Pancreas (tissue), 10 donors: ENCODE measurements around the gene BGN. TPM values are rescaled to one million over a fixed set of nuclear protein-coding genes. Genes with fewer than 3 reads are reported as not detected.

Experiments
- ATAC-seq, 4 donors: fragments of 200-7000 bp; cut with Tn5 transposase; one replicate each; pipeline versions ENCODE4 v1.8.0 to v1.9.1; 2020; ENCODE audit warnings: mild to moderate bottlenecking in 4 of 4, moderate library complexity in 4 of 4
- DNase-seq, 6 donors: peaks; one replicate each; pipeline ENCODE4 v3.0.0-alpha.2; 2020
- FAIRE-seq: peaks from 2 replicates; lab custom pipeline; 2012; peaks lifted over from hg19 to GRCh38; lab: Jason Lieb, UNC
- H3K27ac ChIP-seq, 4 donors: fragments of 200-600 bp; sonication (generic); 1 replicate in 3 of 4; 2 replicates in 1 of 4; pipeline versions ENCODE4 v1.5.0 to v1.8.0; 2020
- H3K27me3 ChIP-seq, 4 donors: fragments of 200-600 bp; one replicate each; pipeline ENCODE4 v1.8.0; 2021
- H3K36me3 ChIP-seq, 3 donors: fragments of 200-600 bp; sonication (generic) in 1 of 3; one replicate each; pipeline versions ENCODE4 v1.5.0 to v1.8.0; 2020 to 2021
- H3K4me1 ChIP-seq, 3 donors: fragments of 200-600 bp; one replicate each; pipeline ENCODE4 v1.8.0; 2021
- H3K4me3 ChIP-seq, 4 donors: fragments of 200-600 bp; sonication (generic) in 2 of 4; one replicate each; pipeline versions ENCODE4 v1.5.0 to v1.8.0; 2020 to 2021
- H3K9me3 ChIP-seq, 4 donors: fragments of 200-600 bp; one replicate each; pipeline ENCODE4 v1.8.0; 2021
- CTCF ChIP-seq, 4 donors: fragments of 200-600 bp; sonication (generic) in 3 of 4; IDR thresholded peaks; one replicate each; pipeline versions ENCODE4 v1.5.0 to v1.8.0; 2021; ENCODE audit warnings: antibody characterized with exemption in 4 of 4
- WGBS, 2 donors: extraction: QIAGEN DNeasy Blood & Tissue Kit; methylation state at CpG; one replicate each; pipeline ENCODE4 v1.1.7; 2013; 5-methylcytosine and 5-hydroxymethylcytosine counted together
- intact Hi-C, 3 donors: fragments of 100-400 bp; cut with DNase I; formaldehyde crosslinking; loops; one replicate each; pipeline versions ENCODE4 v1.11.1 to v1.14.2; 2022
- polyA plus RNA-seq, 2 donors: library from polyadenylated mRNA; stranded (reverse); fragments of 200-250 nt; gene quantifications; one replicate each; pipeline ENCODE4 v1.2.3, GENCODE V29; 2013
- total RNA-seq, 6 donors: library from RNA; stranded (reverse); fragmentation: NEBNext Ultra II Directional in 4 of 6; extraction: Animal tissue kit (Norgen Biotek cat#: 25700) in 4 of 6; gene quantifications; one replicate each; pipeline versions ENCODE4 v1.2.1 to v1.2.4, GENCODE V29; 2021 to 2023
- donor health status: healthy with polysubstance abuse.
- donor health status: DM: no; HTN: no; CAD: no; lungs with moderate emphysema.
- donor health status: DM: no; HTN: no; CAD: no.
- donor health status: control.
- donor health status: control.
- donor health status: Bipolar disorder and iron deficiency.
- donor health status: DM: yes; HTN: yes; CAD: no.
- donor health status: DM: no; HTN: no; CAD: no.
- donor health status: DM: no; HTN: no; CAD: no.
- donor health status: DM: yes; HTN: yes; CAD: no.

The BGN gene
- total RNA-seq: 100 to 1,000 TPM in 1 of 6 donors, 10 to 100 TPM in 2, 1 to 10 TPM in 3; 4.0 to 113 (median 15.0) TPM
- polyA plus RNA-seq: 10 to 100 TPM; 20.2 to 24.5 TPM

DNA sequence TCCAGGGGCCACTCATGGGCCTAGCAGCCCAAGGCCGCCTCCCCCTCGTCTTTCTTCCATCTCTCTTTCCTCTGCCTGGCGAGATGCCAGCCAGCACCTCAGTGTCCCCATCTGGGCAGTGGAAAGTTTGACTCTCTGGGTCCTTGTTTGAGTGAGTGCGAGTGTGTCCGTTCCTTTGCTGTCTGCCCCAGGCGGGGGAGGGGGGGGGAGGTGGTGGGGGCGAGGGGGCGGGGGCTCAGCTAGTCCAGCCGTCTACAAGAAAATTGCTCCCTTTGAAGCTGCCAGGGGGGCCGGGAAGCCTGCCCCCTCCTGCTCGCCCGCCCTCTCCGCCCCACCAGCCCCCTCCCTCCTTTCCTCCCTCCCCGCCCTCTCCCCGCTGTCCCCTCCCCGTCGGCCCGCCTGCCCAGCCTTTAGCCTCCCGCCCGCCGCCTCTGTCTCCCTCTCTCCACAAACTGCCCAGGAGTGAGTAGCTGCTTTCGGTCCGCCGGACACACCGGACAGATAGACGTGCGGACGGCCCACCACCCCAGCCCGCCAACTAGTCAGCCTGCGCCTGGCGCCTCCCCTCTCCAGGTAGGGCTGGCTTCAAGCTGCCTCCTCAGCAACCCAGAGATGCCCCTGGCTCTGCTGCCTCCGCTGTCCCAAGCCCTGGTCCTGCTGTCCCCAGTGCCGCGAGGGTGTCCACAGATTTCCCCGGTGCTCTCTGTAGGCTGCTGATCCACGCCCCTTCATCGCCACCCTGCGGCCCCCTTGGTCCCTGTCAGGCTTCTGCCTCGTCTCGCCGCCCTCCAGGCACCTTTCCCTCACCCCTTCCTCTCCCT lies at the start of gene BGN:
Gene BGN (plus strand): TSS at position 440 of the 821 bp plus-strand sequence. CDS start 9,652 bp downstream, outside the sequence.
- intact Hi-C loops: no loop called here
- H3K27me3 ChIP-seq: peaks cover 0 to 7% (median 2%) of the 10 kb centered on the region in 4 donors
- DNase-seq (no peak), ATAC-seq (peak in 3 of 4 donors; percentile 19 to 56 (median 40)), FAIRE-seq (no peak)
- H3K4me1 ChIP-seq: no peaks in the 10 kb centered on the region
- H3K9me3 ChIP-seq: no peaks in the 10 kb centered on the region
- no peaks in the 10 kb centered on the region for H3K36me3 ChIP-seq
- peak within 1 kb of the TSS in 1 of 4 donors; percentile 18 for H3K4me3 ChIP-seq
- no peak for TF ChIP-seq CTCF (IDR thresholded peaks at IDR 0.05)
- H3K27ac ChIP-seq: no peak within 1 kb of the TSS
- 10 to 37% methylated on average over 28 to 31 of the region's 41 CpGs for WGBS, 2 donors

DNA sequence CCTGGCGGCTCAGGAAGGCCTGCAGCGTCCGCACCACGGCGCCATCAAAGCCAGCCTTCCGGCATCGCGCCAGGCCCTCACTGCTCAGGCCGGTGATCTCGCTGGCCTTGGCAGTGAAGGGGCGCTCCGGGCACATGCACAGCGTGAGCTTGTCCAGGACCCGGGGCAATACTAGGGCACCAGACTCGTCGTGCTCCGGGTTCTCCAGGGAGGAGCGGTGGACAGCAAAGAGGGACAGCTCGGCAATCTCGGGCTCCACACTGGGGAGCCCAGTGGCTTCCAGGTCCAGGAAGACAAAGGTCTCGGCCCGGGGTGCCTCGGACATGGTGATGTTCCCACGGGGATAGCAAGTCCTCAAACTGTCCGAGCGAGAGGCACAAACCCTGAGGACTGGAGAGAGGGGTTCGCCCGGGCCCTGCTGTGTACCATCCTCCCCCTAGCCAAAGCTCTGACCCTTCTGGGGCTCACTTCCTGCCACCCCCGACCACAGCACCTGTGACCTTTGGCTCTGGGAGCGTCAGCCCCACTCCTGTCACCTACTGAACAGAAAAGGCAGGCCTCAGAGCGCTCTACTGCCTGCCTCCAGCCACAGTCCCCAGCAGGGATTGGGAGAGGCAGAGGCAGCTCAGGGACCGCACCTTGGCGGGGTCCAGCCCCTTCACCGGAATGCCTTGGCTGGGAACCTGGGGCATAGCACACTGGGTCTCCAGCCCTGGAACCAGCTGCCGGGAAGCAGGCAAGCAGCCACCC lies 49.5 kb upstream of the BGN start:
- Histone ChIP-seq H3K9me3 (no peaks in the 10 kb centered on the region), H3K27ac (no peak overlapping the region), H3K36me3 (no peaks in the 10 kb centered on the region), H3K27me3 (peaks cover 0 to 3% (median under 1%) of the 10 kb centered on the region in 4 donors), H3K4me1 (no peaks in the 10 kb centered on the region), H3K4me3 (no peak overlapping the region)
- WGBS, 2 donors: 82 to 89% methylated on average over 29 to 35 of the region's 35 CpGs
- peak in 1 of 4 donors; percentile 7 for ATAC-seq
- TF ChIP-seq CTCF (IDR thresholded peaks at IDR 0.05): no peak
- intact Hi-C loops: no loop called here
- peak in 2 of 6 donors; percentile 48 to 68 for DNase-seq
- FAIRE-seq: no peak

GRCh38 chrX:153445856-153446635 lies 48.7 kb upstream of the BGN start, which contains the start of gene TREX2:
Gene TREX2, minus strand, starts transcription at chrX:153446056. Its CDS starts 626 bp downstream, at chrX:153445430.
- Histone ChIP-seq H3K4me1 (no peaks in the 10 kb centered on the region), H3K36me3 (no peaks in the 10 kb centered on the region), H3K4me3 (no peak within 1 kb of the TSS), H3K27me3 (no peaks in the 10 kb centered on the region), H3K27ac (no peak within 1 kb of the TSS), H3K9me3 (no peaks in the 10 kb centered on the region)
- ATAC-seq (no peak), FAIRE-seq (no peak), DNase-seq (peak in 1 of 6 donors; percentile 68)
- no peak for TF ChIP-seq CTCF (IDR thresholded peaks at IDR 0.05)
- intact Hi-C loops: no loop called here
- WGBS, 2 donors: 71 to 76% methylated on average over 28 to 30 of the region's 30 CpGs

GRCh38 chrX:153446636-153446936 lies 48.2 kb upstream of the BGN start:
- H3K36me3 ChIP-seq: no peaks in the 10 kb centered on the region
- H3K4me3 ChIP-seq: no peak overlapping the region
- H3K4me1 ChIP-seq: no peaks in the 10 kb centered on the region
- ATAC-seq (no peak), DNase-seq (peak in 1 of 6 donors; percentile 67), FAIRE-seq (no peak)
- TF ChIP-seq CTCF (IDR thresholded peaks at IDR 0.05): no peak
- H3K9me3 ChIP-seq: no peaks in the 10 kb centered on the region
- no peak overlapping the region for H3K27ac ChIP-seq
- H3K27me3 ChIP-seq: no peaks in the 10 kb centered on the region
- intact Hi-C loops: no loop called here
- 70 to 72% methylated on average over 10 of the region's 10 CpGs for WGBS, 2 donors
